GM19324 (cell line): ENCODE measurements around the gene PGF.

Experiments used
- ATAC-seq: cut with Tn5 transposase; IDR thresholded peaks from one replicate; pipeline ENCODE4 v1.9.1; 2021; ENCODE audit warnings: mild to moderate bottlenecking, moderate library complexity; ENCODE audit not compliant: unreplicated experiment, low FRiP score

Gene PGF

DNA sequence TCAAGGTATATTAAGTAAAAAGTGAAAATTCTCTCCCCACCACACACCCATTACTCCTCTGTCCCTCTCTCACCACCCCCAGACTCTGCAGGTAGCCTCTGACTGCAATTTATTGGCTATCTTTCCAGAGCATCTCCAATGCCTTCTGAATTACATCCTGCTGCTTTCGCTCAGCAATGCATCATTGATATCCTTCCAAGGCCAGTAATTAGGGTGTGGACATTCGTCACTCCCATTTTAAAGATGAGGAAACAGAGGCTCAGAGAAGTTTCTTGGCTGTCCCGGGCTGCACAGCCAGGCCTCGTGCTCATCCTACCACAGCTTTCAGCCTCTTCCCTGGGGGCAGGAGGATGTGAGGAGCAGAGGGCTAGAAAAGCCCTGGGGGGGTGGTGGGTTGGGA, 23.6 kb upstream of the PGF start:
- ATAC-seq, result no peak

DNA sequence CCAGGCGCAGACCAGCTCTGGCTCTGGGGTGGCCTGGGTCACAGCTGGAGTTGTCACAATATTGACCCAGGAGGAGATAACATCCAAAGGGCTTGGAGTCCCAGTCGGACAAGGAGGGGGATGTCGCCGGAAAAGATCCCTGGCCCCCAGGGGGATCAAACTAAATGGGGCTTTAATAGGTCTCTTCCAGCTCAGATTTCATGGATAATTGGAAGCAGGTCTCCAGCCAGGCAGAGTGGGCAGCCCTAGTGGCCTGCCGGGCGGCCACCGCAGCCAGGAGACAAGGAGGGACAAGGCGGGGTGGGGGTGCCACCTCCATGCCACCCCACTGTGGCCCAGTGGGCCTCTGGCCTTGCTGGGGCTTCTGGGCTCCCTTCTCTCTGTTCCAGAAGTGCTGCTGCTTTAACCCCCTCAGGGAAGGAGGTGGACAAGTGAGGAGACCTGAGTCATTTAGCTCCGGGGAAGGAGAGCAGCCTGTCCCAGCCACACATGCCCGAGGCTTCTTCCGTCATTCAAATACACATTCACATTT, 23.1 kb upstream of the PGF start:
- ATAC-seq, result no peak

DNA sequence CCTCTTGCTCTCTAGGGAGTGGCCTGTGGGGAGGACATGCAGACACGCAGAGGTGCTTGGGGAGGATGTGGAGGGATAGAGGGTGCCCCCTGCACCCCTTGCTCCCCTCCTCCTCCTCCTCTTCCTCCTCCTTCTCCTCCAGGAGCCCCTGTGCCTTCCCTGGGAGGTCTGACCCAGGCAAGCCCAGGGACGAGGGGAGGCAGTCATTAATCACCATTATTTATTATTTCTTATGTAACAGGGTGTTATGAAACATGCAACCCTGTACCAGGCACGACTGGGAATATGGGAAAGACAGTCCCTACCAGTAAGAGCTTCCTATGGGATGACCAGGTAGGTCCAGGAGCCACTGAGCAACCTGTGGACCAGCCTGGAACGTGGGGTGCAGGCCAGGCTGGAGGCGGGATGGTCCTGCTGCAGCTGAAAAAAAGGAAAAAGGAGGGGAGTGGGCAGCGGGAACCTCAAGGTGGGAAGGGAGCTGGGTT, 22.5 kb upstream of the PGF start:
- no peak for ATAC-seq

DNA sequence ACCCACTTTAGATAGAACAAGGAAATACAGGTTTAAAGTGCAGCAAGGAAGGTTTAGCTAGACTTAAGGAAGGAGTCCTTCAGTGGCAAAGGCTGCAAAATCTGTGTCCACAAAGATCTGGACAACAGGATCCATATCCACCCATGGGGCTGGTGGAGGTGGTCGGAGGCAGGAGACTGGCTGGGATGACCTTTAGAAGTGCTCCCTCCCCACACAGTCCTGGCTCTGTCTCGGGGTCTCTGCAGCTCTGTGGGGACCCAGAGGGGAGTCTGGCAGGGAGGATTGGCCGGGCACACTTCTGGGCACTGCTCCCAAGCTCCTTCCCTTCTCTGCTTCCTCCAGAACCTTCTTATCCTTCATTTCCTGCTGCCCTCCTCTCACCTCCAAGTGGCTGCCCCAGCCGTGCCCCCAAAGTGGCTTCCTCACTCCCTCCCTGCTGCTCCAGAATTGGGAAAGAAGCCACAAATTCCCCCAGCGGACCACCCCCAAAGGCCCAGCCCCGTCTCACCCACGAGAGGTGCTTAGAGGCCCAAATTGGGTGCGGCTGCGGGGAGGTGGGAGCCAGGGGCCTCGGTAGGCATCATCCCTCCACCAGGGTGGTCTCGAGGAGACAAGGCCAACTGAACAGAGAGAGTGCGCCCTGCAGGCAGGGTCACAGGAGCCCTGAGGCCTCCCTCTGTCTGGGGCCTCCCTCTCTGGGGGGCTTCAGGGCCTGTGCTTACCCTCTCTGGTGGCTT, 21.9 kb upstream of the PGF start:
- ATAC-seq, result no peak

DNA sequence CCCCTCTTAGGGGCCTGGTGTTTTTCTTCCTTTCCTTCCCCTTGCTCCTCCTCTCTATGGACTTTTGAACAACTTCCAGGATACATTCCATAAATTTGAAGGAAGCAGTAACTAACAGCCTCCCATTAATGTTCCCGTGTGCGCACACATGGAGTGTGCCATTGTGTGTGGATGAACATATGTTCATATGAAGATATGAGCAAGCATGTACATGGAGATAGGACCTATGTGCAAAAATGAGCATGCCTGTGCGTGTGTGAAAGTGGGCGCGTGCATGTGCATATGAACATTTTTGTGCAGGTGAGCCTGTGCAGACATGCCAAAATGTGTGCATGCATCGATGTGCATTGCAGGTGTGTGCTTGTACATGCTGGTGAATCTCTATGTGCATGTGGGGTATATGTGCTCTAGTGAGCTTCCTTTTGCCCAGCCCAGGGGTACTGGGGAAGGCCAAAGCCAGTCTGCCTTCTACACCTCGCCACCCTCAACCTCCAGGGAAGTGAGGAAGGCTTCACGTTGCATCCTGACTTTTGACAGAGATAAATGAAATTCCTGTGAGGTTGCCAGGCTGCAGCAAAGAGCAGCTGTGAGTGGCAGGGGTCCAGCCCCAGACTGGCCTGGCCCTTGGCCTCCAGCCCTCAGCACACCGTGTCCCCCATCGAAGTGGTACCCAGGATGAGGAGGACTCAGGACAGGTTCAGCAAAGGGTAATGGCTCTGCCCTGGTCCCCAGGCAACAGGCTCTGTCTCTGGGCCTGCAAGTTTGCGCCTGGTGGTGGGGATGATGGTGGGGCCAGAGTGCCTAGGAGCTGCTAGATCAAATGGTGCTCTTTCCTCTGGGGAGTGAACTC, 21.1 kb upstream of the PGF start:
- ATAC-seq, result no peak

DNA sequence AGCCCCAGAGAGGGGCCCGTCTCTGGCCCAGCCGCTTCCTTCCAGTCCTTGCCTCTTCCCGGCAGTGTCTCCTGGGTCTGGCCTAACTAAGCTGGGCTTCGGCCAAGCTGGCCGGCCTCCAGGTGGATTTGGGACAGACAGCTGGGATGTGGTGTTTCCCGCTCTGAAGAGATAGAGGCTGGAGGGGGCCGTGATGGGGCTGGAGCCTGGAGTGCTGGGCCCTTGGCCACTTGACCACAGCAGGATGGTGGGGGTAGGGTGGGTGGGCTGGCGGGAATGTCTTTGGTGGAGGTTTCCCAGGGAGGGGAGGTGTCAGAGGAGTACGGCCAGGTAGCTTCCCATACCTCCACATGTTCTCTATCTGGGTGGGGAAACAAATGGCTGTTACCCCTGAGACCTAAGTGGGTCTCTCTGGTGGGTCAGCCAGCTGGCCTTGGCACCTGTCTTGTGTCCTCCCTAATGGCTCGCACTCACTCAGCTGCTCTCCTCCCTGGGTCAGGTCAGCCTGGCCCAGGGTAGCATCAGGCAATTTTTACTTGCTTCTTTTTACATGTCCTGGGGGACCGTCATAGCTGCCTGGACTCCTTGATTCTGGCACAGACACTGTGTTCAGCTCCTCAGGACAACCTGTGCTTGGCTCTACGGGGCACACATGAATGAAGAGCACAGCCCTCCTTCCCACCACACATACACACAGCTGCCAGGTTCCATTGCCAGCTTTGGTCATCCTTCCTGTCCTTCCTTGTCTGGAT, 19.8 kb upstream of the PGF start:
- ATAC-seq, result no peak

DNA sequence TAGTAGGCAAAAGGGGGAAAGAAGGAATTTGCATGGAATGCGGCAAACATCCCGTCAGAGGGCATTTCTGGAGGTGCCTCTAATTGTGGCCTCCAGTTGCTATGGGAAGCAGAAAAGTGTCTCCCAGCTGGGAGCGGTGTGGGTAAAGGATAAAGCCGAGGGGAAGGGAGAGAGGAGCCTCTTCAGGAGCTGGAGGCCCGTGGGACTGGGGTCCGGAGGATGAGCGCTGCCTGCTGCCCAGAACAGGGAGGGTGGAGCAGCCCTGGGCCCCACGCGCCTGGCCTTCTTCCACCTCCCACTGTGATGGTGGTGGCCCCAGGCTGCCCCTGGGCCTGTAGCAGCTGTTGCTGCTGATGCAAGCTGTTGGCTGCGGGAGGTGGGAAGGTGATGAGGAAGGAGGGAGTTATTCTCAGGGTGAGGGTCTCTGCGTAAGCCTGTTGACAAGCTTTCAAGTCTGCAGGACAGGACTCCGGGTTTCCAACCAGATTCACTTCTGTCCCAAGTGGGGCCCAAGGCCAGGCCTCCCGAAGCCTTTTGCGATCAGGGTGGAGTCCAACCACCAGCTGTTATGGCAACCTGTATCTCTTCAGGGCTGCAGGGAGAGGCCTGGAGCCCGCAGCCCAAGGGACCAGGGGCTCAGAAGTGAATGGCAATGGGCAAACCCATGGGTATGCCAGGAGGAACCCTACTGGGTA, 19.1 kb upstream of the PGF start:
- ATAC-seq, result no peak

DNA sequence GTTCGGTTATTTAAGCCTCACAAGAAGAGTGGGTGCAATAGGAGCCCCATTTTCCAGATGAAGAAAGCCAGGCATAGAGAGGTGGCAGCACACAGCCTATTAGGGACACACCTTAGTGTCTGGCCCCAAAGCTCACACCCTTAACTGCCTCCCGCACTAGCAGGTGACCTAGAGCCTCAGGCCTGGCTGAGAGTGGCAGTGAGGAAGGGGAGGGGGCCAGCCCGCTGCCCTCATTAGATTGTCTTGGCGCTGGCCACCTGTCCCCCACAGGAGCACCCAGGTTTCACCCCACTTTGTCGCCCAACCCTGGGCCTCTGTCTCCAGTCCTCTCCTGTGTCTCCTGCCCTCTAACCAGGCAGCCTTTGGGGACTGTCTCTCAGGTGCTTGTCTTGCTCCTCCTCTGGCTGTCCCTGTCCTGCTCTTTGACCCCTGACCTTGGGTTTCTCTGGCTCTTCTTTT, 18.5 kb upstream of the PGF start:
- ATAC-seq, result no peak

DNA sequence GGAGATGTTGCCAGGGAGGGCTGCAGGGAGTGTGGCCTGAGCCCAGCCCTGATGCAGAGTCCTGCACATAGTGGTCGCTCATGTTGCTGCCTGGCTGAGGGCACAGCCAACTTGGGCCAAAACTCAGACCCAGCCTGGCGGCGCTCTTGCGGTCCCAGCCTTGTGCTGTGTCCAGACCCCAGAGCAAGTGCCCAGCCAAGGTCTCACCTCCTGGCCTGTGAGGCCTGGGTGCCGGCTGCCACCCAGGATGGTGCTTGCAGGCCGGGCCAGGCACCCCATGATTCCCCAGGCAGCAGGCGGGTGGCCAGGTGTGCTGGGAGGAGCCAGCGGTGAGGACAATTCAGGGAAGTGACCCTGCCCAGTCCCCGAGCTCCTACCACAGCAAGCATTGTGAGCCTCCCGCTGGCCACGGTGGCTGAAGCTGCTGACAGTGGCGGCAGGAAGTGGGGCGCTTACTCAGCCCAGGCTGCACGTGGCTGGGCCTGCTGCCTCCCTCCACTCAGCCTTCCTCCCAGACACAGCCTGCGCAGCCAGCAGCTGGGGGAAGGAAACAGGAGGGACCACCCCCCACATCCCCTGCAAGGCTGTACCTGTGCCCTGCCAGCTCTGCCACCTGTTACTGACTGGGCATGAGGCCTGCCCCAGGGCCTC, 17.7 kb upstream of the PGF start:
- no peak for ATAC-seq

DNA sequence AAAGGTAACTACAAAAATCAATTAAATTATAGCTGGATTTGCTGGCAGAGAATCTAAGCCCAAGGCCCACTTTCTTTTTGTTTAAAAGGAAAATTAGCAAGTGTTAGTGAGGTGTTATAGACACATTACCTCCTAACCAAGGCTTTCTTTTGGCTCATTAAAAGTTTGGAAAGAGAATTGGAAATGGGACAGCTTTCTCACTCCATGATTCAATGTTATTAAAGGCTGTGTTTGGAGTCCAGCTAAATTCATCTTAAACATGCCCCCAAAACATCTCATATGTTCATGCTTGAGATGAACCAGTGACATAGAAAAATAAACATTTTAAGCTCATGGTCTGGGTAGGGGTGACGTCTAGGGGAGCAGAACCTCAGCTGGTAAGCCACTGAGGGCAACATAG, 13.4 kb upstream of the PGF start:
- ATAC-seq, result no peak

DNA sequence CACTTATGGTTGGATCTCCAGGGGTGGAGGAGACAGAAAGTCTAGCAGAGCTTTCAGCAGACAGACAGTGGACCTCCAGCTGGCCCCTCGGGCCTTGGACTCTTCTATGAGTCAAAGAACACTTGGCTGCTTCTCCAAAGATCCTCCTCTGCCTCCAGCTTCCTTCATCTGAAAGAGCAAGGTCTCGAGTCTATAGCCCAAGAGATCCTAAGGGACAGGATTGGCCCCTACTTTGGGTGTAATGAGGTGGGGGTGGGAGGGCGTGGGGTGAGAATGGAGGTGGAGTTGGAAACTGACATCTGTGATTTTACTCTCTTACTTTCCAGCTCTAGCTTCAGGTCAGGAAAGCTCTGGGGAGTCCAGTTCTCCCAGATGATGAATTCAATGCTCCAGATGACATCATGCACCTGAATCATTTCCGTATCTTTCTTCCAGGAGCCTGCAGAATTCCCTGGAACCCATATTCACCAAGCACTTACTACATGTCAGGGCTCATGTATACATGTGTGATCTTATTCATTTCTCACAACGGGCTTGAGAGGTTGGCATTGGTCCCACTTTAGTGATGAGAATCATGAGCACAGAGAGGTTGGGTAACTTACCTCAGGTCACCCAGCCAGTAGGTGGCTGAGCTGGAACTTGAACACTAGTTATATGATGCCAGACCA, 10.2 kb upstream of the PGF start:
- ATAC-seq, result no peak

DNA sequence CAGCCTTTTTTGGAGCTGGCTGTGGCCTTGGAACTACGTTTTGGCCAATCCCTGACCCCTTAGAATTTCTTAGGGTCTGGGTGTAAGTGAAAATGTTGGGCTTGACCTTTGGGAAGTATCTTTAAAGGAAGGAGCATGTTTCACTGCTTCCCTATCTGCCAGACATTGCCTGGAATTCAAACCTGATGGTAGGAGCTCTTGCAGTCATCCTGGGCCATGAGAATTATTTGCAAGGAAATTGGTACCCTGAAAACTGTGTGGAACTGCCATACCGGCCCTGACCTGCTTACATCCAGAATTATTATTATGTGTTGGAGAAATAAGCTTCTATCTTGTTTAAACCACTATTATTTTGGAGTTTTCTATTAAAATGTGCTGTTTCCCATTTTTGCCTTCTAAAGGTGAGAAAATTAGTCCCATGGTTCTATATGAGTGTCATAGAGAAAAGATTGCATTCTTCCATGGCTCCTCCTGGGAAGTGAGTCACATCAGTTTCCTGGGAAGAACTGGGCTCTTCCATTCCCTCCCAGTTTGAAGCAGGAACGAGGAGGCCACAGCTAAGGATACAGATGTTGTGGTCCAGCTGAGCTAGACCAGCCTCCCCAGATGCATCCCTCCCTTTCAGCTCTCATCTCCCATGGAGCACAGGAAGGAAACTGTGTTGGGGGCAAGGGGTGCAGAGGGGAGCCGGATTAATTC, 9.5 kb upstream of the PGF start:
- no peak for ATAC-seq

DNA sequence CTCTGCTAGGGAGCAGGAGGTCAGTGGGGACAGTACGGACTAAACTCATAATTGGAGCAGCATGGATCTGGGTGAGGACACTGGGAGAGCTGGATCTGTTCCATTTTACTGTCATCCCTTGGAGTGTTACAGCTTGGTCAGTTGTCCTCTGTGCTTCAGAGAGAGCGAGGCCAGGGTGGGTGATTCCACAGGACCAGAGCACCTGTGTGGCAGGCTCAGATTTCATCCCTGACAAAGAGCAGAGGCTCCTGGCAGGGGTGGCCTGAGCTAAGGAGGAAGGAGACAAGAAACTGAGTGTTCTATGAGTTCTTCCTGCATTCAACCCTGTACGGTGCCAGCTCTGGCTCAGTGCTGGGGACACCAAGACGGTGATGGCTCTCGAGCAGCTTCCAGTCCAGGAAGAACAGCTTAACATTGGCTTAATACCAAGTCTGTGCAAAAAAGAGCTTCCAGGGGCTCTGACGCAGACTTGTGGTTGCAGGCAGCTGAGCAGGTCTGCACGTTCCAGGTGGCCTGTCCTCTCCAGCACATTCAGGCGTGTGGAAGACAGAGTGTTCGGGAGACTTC, 8.4 kb upstream of the PGF start:
- no peak for ATAC-seq

DNA sequence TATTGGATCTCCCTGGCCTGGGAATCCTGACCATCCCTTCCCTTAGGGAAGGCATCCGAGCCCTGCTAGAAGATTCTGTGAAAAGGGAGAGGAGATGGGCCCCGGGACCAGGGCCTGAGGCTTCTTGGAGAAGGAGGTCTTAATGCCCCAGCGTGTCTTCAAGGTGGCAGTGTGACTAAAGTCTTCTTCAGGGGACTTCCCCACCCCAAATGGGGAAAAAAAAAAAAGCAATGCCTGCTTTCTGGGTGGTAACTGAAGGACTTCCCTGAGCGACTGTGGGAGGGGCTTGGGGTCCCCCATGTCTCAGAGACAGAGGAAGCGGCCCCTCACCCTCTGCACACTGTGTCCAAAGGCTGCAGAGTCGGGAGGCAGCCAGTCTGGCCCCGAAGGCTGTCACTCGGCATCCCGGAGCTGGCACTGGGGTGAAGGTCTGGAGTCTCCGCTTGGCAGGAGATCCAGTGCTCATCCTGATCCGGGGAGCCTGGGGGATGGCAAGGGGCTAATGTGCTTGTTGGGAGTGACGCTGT, 7.8 kb upstream of the PGF start:
- ATAC-seq, result no peak

DNA sequence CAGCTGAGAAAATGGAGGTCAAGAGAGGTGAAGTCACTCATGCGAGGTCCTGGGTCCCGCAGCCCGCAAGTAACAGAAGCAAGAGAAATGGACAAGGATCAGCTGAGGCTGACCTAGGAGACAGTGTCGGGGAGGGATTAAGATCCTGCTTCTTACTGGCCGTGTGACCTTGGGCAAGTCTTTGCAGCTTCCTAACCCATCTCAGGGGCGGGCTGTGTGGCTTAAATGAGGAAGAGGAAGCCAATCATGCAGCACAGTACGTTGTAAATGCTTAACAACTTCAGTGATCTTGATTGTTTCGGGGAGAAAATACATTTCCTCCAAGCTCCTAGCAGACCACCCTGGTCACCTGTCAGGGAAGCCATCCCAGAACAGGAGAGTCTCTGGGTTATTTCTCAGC, 7.1 kb upstream of the PGF start:
- no peak for ATAC-seq

DNA sequence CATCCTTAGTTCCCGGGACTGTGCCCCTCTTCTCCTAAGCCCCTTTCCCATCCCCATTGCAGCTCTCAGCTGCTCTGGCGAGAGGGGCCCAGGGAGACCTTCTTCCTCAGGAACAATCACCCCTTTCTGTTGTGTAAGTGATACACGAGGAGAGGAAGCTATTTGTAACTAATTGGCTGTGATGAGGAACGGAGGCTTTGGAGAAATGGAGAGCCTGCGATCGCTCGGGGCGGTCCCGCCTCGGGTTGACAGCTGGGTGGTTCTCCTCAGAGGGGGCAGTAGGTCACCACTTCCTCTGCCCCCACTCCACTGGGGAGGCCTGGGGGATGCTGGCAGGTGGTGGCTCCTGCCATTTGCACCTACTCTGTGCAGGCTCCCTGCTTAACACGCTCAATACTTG, 6.6 kb upstream of the PGF start:
- ATAC-seq, result no peak

DNA sequence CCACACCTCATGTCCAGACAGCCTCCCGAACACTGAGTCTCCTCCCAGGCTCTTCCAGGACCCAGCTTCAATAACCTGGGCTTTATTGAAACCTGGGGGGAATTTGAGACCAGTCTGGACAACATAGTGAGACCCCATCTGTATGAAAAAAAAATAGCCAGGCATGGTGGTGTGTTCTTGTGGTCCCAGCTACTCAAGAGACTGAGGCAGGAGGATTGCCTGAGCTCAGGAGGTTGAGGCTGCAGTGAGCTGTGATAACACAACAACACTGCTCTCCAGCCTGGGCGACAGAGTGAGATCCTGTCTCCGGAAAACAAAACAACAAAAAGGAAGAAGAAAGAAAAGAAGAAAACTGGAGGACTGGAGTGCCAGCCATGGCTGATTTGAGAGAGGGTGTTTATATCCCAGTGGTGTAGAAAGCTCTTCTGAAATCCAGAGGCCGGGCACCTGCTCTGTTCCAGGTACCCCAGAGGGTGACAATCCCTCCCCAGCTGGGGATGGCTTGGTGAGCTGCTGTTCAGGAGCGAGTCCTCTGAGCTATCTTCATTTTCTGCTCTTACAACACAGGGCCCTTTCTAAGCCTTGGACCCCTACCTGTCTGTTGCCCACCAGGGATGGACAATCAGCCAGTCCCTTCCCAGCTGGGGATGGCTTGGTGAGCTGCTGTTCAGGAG, 6.0 kb upstream of the PGF start:
- ATAC-seq, result no peak

DNA sequence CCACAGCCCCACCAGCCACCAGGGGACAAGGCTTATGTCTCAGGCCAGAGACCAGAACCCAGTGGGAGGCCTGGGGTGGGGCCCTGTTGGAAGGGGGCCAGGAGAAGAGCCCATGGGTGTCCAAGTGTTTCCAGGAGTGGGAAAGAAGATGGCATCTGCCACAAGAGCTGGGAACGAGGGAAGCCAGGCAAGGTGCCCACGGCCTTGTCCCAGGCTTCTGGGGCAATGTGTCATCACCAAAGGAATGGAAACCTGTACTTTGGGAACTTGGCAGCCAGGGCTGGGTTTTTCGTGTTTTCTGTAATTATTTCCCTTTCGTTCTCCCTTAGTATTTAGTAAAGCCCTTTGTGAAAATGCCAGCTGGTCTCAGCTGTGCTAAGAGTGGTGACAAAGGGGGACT, 5.3 kb upstream of the PGF start:
- no peak for ATAC-seq
